ENCODE results near the gene CTU2. TPM values are rescaled to one million over a fixed set of nuclear protein-coding genes. Genes with fewer than 3 reads are reported as not detected.

CTU2 gene
- total RNA-seq, 3 donors from 2014 or later: 7.3 to 8.2 (median 7.8) TPM

- Histone ChIP-seq H3K4me3 (no peak overlapping the region), H3K27ac (no peak overlapping the region), H3K27me3 (no peaks in the 10 kb centered on the region), H3K4me1 (peaks cover 0 to 4% of the 10 kb centered on the region in 2 donors), H3K9me3 (no peaks in the 10 kb centered on the region), H3K36me3 (peaks cover 7% of the 10 kb centered on the region)
- intact Hi-C loops (cut with DNase I; ENCODE audit: low total_unique reads): no loop called here
- TF ChIP-seq POLR2AphosphoS5 (IDR thresholded peaks at IDR 0.05) (no peak), CTCF (IDR thresholded peaks at IDR 0.05) (no peak), POLR2A (IDR thresholded peaks at IDR 0.05) (no peak)
- DNase-seq (ENCODE audit: low spot score in 2 of 2): no peak
These were observed 28.8 kb downstream of the CTU2 start for GRCh38 chr16:88735121-88735520.

GRCh38 chr16:88735616-88736015, 29.3 kb downstream of the CTU2 start:
- Histone ChIP-seq H3K27ac (no peak overlapping the region), H3K27me3 (no peaks in the 10 kb centered on the region), H3K4me3 (no peak overlapping the region), H3K9me3 (no peaks in the 10 kb centered on the region), H3K36me3 (peaks cover 7% of the 10 kb centered on the region), H3K4me1 (peaks cover 0 to 4% of the 10 kb centered on the region in 2 donors)
- intact Hi-C loops (cut with DNase I; ENCODE audit: low total_unique reads): no loop called here
- no peak for TF ChIP-seq POLR2A (IDR thresholded peaks at IDR 0.05)
- TF ChIP-seq CTCF (IDR thresholded peaks at IDR 0.05): no peak
- no peak for TF ChIP-seq POLR2AphosphoS5 (IDR thresholded peaks at IDR 0.05)
- no peak for DNase-seq (ENCODE audit: low spot score in 2 of 2)

GRCh38 chr16:88736088-88736487, 29.8 kb downstream of the CTU2 start:
- Histone ChIP-seq H3K9me3 (no peaks in the 10 kb centered on the region), H3K4me1 (peaks cover 0 to 4% of the 10 kb centered on the region in 2 donors), H3K27ac (no peak overlapping the region), H3K27me3 (no peaks in the 10 kb centered on the region), H3K4me3 (no peak overlapping the region), H3K36me3 (peaks cover 7% of the 10 kb centered on the region)
- intact Hi-C loops (cut with DNase I; ENCODE audit: low total_unique reads): no loop called here
- DNase-seq (ENCODE audit: low spot score in 2 of 2): no peak
- TF ChIP-seq CTCF (IDR thresholded peaks at IDR 0.05): no peak
- no peak for TF ChIP-seq POLR2AphosphoS5 (IDR thresholded peaks at IDR 0.05)
- TF ChIP-seq POLR2A (IDR thresholded peaks at IDR 0.05): no peak

- DNase-seq (ENCODE audit: low spot score in 2 of 2): no peak
- Histone ChIP-seq H3K4me1 (peaks cover 0 to 4% of the 10 kb centered on the region in 2 donors), H3K36me3 (peaks cover 7% of the 10 kb centered on the region), H3K4me3 (no peak overlapping the region), H3K27me3 (no peaks in the 10 kb centered on the region), H3K9me3 (no peaks in the 10 kb centered on the region), H3K27ac (no peak overlapping the region)
- intact Hi-C loops (cut with DNase I; ENCODE audit: low total_unique reads): no loop called here
- no peak for TF ChIP-seq POLR2A (IDR thresholded peaks at IDR 0.05)
- TF ChIP-seq POLR2AphosphoS5 (IDR thresholded peaks at IDR 0.05): no peak
- TF ChIP-seq CTCF (IDR thresholded peaks at IDR 0.05): no peak
These were observed 30.2 kb downstream of the CTU2 start for GRCh38 chr16:88736496-88736895.

GRCh38 chr16:88737298-88738150, 31.2 kb downstream of the CTU2 start:
- Histone ChIP-seq H3K4me1 (peaks cover 0 to 4% of the 10 kb centered on the region in 2 donors), H3K36me3 (peaks cover 7% of the 10 kb centered on the region), H3K4me3 (no peak overlapping the region), H3K27me3 (no peaks in the 10 kb centered on the region), H3K27ac (no peak overlapping the region), H3K9me3 (no peaks in the 10 kb centered on the region)
- intact Hi-C loops (cut with DNase I; ENCODE audit: low total_unique reads): no loop called here
- DNase-seq (ENCODE audit: low spot score in 2 of 2): peak; percentile 64 to 83
- TF ChIP-seq POLR2A (IDR thresholded peaks at IDR 0.05): no peak
- peak; percentile 84 to 99 (median 99) for TF ChIP-seq CTCF (IDR thresholded peaks at IDR 0.05)
- peak in 2 of 3 donors; percentile 39 to 69 for TF ChIP-seq POLR2AphosphoS5 (IDR thresholded peaks at IDR 0.05)

Data from breast epithelium (tissue), 4 donors.